GM12801 (cell line): ENCODE results near the gene HOTAIR.

Experiments used
- CTCF ChIP-seq: IDR thresholded peaks from one replicate; pipeline ENCODE4 v1.5.1; 2011; ENCODE audit warnings: control low read depth; ENCODE audit not compliant: insufficient read length; ENCODE audit errors: extremely low read depth

HOTAIR gene

GRCh38 chr12:53948650-53949593 is 25.8 kb downstream of the HOTAIR start:
- TF ChIP-seq CTCF: no peak

- no peak for TF ChIP-seq CTCF
Measured at GRCh38 chr12:53947743-53948142, 27.0 kb downstream of the HOTAIR start.

GRCh38 chr12:53944907-53945847 is 29.6 kb downstream of the HOTAIR start:
- TF ChIP-seq CTCF: no peak

- no peak for TF ChIP-seq CTCF
Measured at GRCh38 chr12:53944209-53944608, 30.5 kb downstream of the HOTAIR start.

- TF ChIP-seq CTCF: no peak
Measured at GRCh38 chr12:53942467-53942997, 32.2 kb downstream of the HOTAIR start.

DNA sequence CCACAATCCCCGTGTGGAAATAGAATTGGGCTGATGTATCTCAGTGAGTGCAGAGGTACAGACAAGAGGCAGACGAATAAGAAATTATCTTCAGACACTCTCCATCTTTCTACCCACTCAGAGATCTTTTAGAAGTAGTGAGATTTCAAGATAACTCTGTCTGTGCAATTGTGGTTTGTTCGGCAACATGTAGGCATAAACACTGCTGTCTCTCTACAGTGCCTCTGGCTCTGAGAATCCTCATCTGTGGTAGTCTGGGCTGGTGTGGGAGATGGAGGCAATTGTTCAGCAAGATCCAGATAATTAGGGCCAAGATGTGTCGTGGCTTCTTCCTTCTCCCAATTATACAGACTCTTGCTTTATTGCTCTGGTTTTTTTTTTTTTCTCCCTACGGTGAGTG is 33.0 kb downstream of the HOTAIR start:
- no peak for TF ChIP-seq CTCF

DNA sequence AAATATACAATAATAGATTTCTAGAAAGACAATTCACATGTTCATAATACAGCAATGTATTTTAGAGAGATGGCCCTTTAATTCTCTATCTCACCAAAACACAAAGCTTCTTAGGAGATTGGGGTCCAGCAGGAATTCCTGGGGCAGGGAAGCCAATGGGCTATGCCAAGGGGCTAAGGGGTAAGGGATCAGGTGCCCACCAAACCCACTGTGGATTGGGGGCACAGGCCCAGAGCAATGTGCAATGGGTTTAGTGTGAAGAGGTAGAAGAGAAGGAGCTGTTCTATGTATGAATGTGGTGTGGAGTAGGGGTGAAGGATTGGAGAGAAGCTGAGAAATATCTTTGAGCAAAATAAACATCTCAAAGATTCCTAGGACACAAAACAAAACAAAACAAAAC is 33.6 kb downstream of the HOTAIR start:
- no peak for TF ChIP-seq CTCF
